GM12875 (cell line): ENCODE results near the gene KCTD12.

Source experiments
- H3K4me3 ChIP-seq: one replicate; pipeline ENCODE4 v1.5.1; 2011; ENCODE audit warnings: low read depth, low read length, control low read depth
- TF ChIP-seq, protein P1 (sequence below): IDR thresholded peaks from 2 replicates; pipeline ENCODE4 v1.5.1; 2011; ENCODE audit warnings: low read depth, mild to moderate bottlenecking, control low read depth, inconsistent platforms, low read length, moderate library complexity, borderline replicate concordance; ENCODE audit not compliant: insufficient read depth

The KCTD12 gene

GRCh38 chr13:76894401-76895110 lies 8.4 kb upstream of the KCTD12 start:
- no peak overlapping the region for H3K4me3 ChIP-seq
- TF ChIP-seq, protein P1, sequence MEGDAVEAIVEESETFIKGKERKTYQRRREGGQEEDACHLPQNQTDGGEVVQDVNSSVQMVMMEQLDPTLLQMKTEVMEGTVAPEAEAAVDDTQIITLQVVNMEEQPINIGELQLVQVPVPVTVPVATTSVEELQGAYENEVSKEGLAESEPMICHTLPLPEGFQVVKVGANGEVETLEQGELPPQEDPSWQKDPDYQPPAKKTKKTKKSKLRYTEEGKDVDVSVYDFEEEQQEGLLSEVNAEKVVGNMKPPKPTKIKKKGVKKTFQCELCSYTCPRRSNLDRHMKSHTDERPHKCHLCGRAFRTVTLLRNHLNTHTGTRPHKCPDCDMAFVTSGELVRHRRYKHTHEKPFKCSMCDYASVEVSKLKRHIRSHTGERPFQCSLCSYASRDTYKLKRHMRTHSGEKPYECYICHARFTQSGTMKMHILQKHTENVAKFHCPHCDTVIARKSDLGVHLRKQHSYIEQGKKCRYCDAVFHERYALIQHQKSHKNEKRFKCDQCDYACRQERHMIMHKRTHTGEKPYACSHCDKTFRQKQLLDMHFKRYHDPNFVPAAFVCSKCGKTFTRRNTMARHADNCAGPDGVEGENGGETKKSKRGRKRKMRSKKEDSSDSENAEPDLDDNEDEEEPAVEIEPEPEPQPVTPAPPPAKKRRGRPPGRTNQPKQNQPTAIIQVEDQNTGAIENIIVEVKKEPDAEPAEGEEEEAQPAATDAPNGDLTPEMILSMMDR = no peak

DNA sequence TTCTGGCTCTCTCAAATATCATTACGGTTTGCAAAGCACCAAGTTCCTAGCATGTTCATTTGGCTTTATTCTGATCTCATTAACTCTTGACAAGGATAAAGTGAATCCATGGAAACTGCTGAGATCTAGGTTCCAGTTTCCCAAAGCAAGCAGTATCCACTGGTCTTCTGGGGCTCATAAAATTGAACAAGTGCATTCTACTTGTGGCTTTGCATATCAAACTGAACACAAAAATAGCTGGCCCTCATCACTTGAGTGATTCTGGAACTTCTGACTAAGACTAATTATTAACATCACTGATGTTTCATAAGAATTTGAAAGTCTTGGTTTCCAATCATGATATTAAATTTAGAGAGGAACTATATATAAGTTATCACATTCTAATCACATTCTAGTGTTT lies 6.3 kb upstream of the KCTD12 start:
- TF ChIP-seq, protein P1 = no peak
- H3K4me3 ChIP-seq = no peak overlapping the region

DNA sequence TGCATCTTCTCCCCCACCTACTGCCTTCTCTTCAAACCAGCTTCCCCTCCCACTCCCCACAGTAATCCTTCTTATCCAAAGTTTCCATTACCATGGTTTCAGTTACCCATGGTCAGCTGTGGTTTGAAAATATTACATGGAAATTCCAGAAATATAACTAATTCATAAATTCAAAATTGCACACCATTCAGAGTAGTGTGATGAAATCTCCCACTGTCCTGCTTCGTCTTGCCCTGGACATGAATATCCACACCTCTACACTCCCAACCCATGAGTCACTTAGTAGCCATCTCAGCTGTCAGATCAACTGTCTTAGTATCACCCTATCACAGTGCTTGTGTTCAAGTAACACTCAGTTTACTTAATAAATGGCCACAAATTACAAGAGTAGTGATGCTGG lies 3.8 kb upstream of the KCTD12 start:
- TF ChIP-seq, protein P1 = no peak
- H3K4me3 ChIP-seq = no peak overlapping the region

- no peak overlapping the region for H3K4me3 ChIP-seq
- TF ChIP-seq, protein P1 = no peak
Observed at GRCh38 chr13:76889254-76889653, 3.0 kb upstream of the KCTD12 start.

DNA sequence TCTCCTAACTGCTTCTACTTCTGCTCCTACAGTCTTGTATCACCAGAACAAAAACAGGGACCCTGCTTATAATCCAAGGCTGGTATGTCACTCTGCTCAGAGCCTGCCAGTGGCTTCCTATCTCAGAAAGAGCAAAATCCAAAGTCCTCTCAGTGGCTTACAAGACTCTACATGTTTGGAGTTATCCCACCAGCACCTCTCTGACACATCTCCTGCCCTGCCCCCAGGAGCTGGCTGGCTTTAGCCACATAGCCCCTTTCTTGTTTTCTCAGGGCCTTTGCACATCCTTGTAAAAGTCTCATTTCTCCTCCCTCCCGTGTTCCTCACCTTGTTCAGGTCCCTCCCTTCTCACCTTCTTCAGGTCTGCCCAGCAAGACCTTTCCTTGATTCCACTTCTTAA lies 2.2 kb upstream of the KCTD12 start:
- TF ChIP-seq, protein P1 = no peak

DNA sequence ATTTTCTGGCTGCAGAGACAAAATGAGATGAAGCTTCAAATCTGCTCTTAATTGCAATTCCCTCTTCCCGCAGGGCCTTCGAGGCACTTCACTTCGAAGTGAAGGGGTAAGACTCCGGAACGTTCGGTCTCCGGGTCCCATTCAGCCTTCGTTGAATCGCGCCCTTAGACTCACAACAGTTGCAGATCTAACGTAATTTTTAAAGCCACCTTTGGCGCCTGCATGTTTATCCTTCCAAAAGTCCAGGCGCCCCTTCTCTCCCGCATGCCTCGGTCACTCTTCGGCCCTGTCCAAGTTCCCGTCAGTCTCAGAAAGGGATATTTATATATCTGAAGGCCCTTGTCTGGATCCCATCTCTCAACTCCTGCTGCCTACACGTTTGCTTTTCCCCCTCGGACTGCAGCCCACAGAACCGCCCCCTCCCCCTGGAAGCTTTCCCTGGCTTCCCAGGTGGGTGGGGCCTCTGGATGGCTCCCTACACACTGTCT lies 915 bp upstream of the KCTD12 start:
- TF ChIP-seq, protein P1 = no peak
- no peak overlapping the region for H3K4me3 ChIP-seq

More for the DNA sequence above, 2.2 kb upstream of the KCTD12 start:
- no peak overlapping the region for H3K4me3 ChIP-seq

DNA sequence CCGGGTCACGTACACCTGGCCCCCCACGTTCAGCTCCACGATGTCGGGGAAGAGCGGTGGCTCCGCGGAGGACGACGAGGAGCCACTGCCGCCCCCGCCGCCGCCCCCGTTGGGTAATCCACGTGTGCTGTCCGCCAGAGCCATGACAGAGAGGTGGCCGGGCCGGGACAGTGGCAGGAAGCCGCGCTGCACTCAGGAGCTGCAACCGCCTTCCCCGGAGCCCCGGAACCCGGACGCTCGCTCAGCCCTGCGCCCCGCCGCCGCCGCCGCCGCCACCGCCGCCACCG lies 257 bp downstream of the KCTD12 start:
- H3K4me3 ChIP-seq = peak overlapping the region; percentile 73
- TF ChIP-seq, protein P1 = no peak
